Measurements from ENCODE around the gene ZW10.
"Not testable (repeated sequence)": the region's sequence is repeated elsewhere in the genome, so short reads cannot be mapped to it uniquely, and the experiment has no call there.

ZW10 gene

GRCh38 chr11:113760241-113760640, 13.3 kb downstream of the ZW10 start:
- DNase-seq = no peak

GRCh38 chr11:113752932-113753331, 20.6 kb downstream of the ZW10 start:
- DNase-seq = no peak

GRCh38 chr11:113736323-113736722, 37.2 kb downstream of the ZW10 start:
- no peak for DNase-seq

- DNase-seq = no peak
Observed at GRCh38 chr11:113732092-113732491, 41.4 kb downstream of the ZW10 start.

GRCh38 chr11:113730887-113731726, 42.4 kb downstream of the ZW10 start:
- DNase-seq = peak; percentile 43

GRCh38 chr11:113729456-113729855, 44.0 kb downstream of the ZW10 start:
- no peak for DNase-seq

- DNase-seq = peak; percentile 41
Observed at GRCh38 chr11:113728814-113729213, 44.7 kb downstream of the ZW10 start.

- DNase-seq = no peak
Observed at GRCh38 chr11:113725913-113726312, 47.6 kb downstream of the ZW10 start.

GRCh38 chr11:113725407-113725806, 48.1 kb downstream of the ZW10 start:
- DNase-seq = peak; percentile 7

GRCh38 chr11:113724778-113725177, 48.7 kb downstream of the ZW10 start:
- no peak for DNase-seq

GRCh38 chr11:113723787-113724186, 49.7 kb downstream of the ZW10 start:
- DNase-seq = no peak

- DNase-seq = no peak
Observed at GRCh38 chr11:113722934-113723333, 50.6 kb downstream of the ZW10 start.

GRCh38 chr11:113722221-113722620, 51.3 kb downstream of the ZW10 start:
- no peak for DNase-seq

GRCh38 chr11:113721462-113722066, 51.9 kb downstream of the ZW10 start:
- DNase-seq = no peak

- not testable (repeated sequence) for DNase-seq
Observed at GRCh38 chr11:113720478-113720877, 53.0 kb downstream of the ZW10 start.

- DNase-seq = no peak
Observed at GRCh38 chr11:113715882-113716625, 57.4 kb downstream of the ZW10 start.

GRCh38 chr11:113715273-113715672, 58.2 kb downstream of the ZW10 start:
- DNase-seq = no peak

GRCh38 chr11:113710989-113711388, 62.5 kb downstream of the ZW10 start:
- DNase-seq = no peak

- DNase-seq = no peak
Observed at GRCh38 chr11:113705871-113706655, 67.4 kb downstream of the ZW10 start, which contains the start of gene TMPRSS5. TMPRSS5 (minus strand) TSS chr11:113706308; CDS start chr11:113706224, 84 bp downstream.

- DNase-seq = not testable (repeated sequence)
Observed at GRCh38 chr11:113703551-113703950, 69.9 kb downstream of the ZW10 start.

GRCh38 chr11:113701491-113701890, 72.0 kb downstream of the ZW10 start:
- no peak for DNase-seq

- no peak for DNase-seq
Observed at GRCh38 chr11:113698515-113698914, 75.0 kb downstream of the ZW10 start.
